GM23338 (cell line): Measurements from ENCODE around the gene ZNF653. TPM values are rescaled to one million over a fixed set of nuclear protein-coding genes. Genes with fewer than 3 reads are reported as not detected.

Experiments used
- ATAC-seq: fragments of 200-7000 bp; cut with Tn5 transposase; 3 replicates; pipeline ENCODE4 v1.9.1; 2020
- DNase-seq: peaks from one replicate; pipeline ENCODE4 v3.0.0-alpha.2; 2015; ENCODE audit warnings: low spot score
- H2AFZ ChIP-seq: fragments of 200-600 bp; sonication (generic); 2 replicates; pipeline ENCODE4 v1.8.0; 2016; ENCODE audit warnings: antibody characterized with exemption, mild to moderate bottlenecking, moderate library complexity
- H3F3A ChIP-seq: fragments of 200-600 bp; sonication (generic); replicated peaks from 2 replicates; pipeline ENCODE4 v1.8.0; 2017; ENCODE audit warnings: antibody characterized with exemption, mixed run types, low read depth
- H3K27ac ChIP-seq: fragments of 200-600 bp; sonication (generic); 2 replicates; pipeline ENCODE4 v1.6.1; 2016; ENCODE audit warnings: low read depth
- H3K27me3 ChIP-seq: fragments of 200-600 bp; sonication (generic); 2 replicates; pipeline ENCODE4 v1.8.0; 2016; ENCODE audit warnings: mild to moderate bottlenecking, mixed run types, moderate library complexity; ENCODE audit not compliant: insufficient read depth
- H3K36me3 ChIP-seq: fragments of 200-600 bp; sonication (generic); 2 replicates; pipeline ENCODE4 v1.8.0; 2016; ENCODE audit warnings: mild to moderate bottlenecking; ENCODE audit not compliant: insufficient read depth
- H3K4me1 ChIP-seq: fragments of 200-600 bp; sonication (generic); 2 replicates; pipeline ENCODE4 v1.8.0; 2016; ENCODE audit warnings: mild to moderate bottlenecking, moderate library complexity; ENCODE audit not compliant: insufficient read depth
- H3K4me2 ChIP-seq: fragments of 200-600 bp; sonication (generic); 2 replicates; pipeline ENCODE4 v1.7.1; 2017; ENCODE audit warnings: mixed run types
- H3K4me3 ChIP-seq: fragments of 200-600 bp; sonication (generic); 2 replicates; pipeline ENCODE4 v1.6.1; 2016; ENCODE audit warnings: mixed run types
- H3K79me2 ChIP-seq: fragments of 200-600 bp; sonication (generic); replicated peaks from 2 replicates; pipeline ENCODE4 v1.8.0; 2017; ENCODE audit warnings: mild to moderate bottlenecking; ENCODE audit not compliant: insufficient read depth
- H3K9me2 ChIP-seq: fragments of 200-600 bp; sonication (generic); 2 replicates; pipeline ENCODE4 v1.8.0; 2017; ENCODE audit not compliant: insufficient read depth
- H4K20me1 ChIP-seq: fragments of 200-600 bp; sonication (generic); replicated peaks from 2 replicates; pipeline ENCODE4 v1.8.0; 2017; ENCODE audit warnings: mild to moderate bottlenecking; ENCODE audit not compliant: insufficient read depth
- H3K27ac Mint-ChIP-seq: 2 replicates; pipeline ENCODE4 v1.8.0; 2020; ENCODE audit warnings: inconsistent platforms, mild to moderate bottlenecking, moderate library complexity, mixed read lengths
- H3K27me3 Mint-ChIP-seq: 3 replicates; pipeline ENCODE4 v1.8.0; 2022; ENCODE audit warnings: low read depth, mild to moderate bottlenecking, moderate library complexity, mixed read lengths, inconsistent platforms; ENCODE audit not compliant: insufficient read depth, poor library complexity
- H3K36me3 Mint-ChIP-seq: 3 replicates; pipeline ENCODE4 v1.8.0; 2021; ENCODE audit warnings: low read depth, mild to moderate bottlenecking, inconsistent platforms, moderate library complexity, mixed read lengths
- H3K4me1 Mint-ChIP-seq: 3 replicates; pipeline ENCODE4 v1.8.0; 2020; ENCODE audit warnings: mild to moderate bottlenecking, inconsistent platforms, mixed read lengths
- H3K4me3 Mint-ChIP-seq: 3 replicates; pipeline ENCODE4 v1.8.0; 2021; ENCODE audit warnings: moderate library complexity, mild to moderate bottlenecking, inconsistent platforms, mixed read lengths
- H3K9me3 Mint-ChIP-seq: 3 replicates; pipeline ENCODE4 v1.8.0; 2020; ENCODE audit warnings: moderate library complexity, mild to moderate bottlenecking, inconsistent platforms, mixed read lengths
- CREB1 ChIP-seq: fragments of 250-450 bp; sonication (Bioruptor Pico); IDR thresholded peaks from 2 replicates; pipeline ENCODE4 v1.5.0; 2020; ENCODE audit warnings: low read depth, mild to moderate bottlenecking, moderate library complexity
- CTCF ChIP-seq, 2 experiments: fragments of 200-600 bp in 1 of 2; sonication (generic) in 1 of 2; conservative IDR thresholded peaks; 2 replicates each; pipeline versions ENCODE4 v1.5.1 to v1.6.1; 2016 to 2017; ENCODE audit warnings: antibody characterized with exemption in 2 of 2, low read depth in 2 of 2, mild to moderate bottlenecking in 2 of 2, moderate library complexity in 1 of 2
- ETS1 ChIP-seq: IDR thresholded peaks from 2 replicates; pipeline ENCODE4 v1.6.1; 2016; ENCODE audit warnings: antibody characterized with exemption
- EZH2 ChIP-seq: fragments of 200-600 bp; sonication (generic); IDR thresholded peaks from one replicate; pipeline ENCODE4 v1.8.0; 2017; ENCODE audit warnings: antibody characterized with exemption, mild to moderate bottlenecking, low read depth; ENCODE audit not compliant: unreplicated experiment
- EZH2phosphoT487 ChIP-seq: fragments of 200-600 bp; sonication (generic); IDR thresholded peaks from one replicate; pipeline ENCODE4 v1.8.1; 2018; ENCODE audit warnings: antibody characterized with exemption; ENCODE audit not compliant: unreplicated experiment
- JUNB ChIP-seq: IDR thresholded peaks from one replicate; pipeline ENCODE4 v1.6.1; 2016; ENCODE audit warnings: antibody characterized with exemption; ENCODE audit not compliant: unreplicated experiment
- NANOG ChIP-seq: IDR thresholded peaks from 2 replicates; pipeline ENCODE4 v1.6.1; 2016; ENCODE audit warnings: antibody characterized with exemption, borderline replicate concordance
- REST ChIP-seq: IDR thresholded peaks from one replicate; pipeline ENCODE4 v1.6.1; 2018; ENCODE audit warnings: antibody characterized with exemption; ENCODE audit not compliant: unreplicated experiment
- ZNF114 ChIP-seq: fragments of 250-450 bp; sonication (Bioruptor Pico); IDR thresholded peaks from 2 replicates; pipeline ENCODE4 v1.5.0; 2020; ENCODE audit warnings: mild to moderate bottlenecking, moderate library complexity
- ZNF331 ChIP-seq: fragments of 250-450 bp; sonication (Bioruptor Pico); IDR thresholded peaks from 2 replicates; pipeline ENCODE4 v1.5.0; 2020; ENCODE audit warnings: low read depth, mild to moderate bottlenecking, moderate library complexity
- polyA plus RNA-seq: library from polyadenylated mRNA; unstranded; fragments of >200 nt; fragmentation: Nextera tagmentation; extraction: Ambion mirVana; gene quantifications from 2 replicates; pipeline ENCODE4 v1.2.1, GENCODE V29; 2016
- total RNA-seq: library from RNA; depleted of rRNA; stranded (reverse); fragments of >200 nt; shearing (Covaris generic); gene quantifications from 2 replicates; pipeline ENCODE4 v1.2.3, GENCODE V29; 2014

ZNF653 gene
- total and polyA plus RNA-seq, 2 experiments from 2014 or later, result 2.5 to 5.3 TPM

- Histone ChIP-seq H4K20me1 (no peaks in the 10 kb centered on the region; the same call in 1 of the 2 replicates), H3K27ac (no peak overlapping the region), H3K79me2 (no peaks in the 10 kb centered on the region), H3K4me3 (no peak overlapping the region), H3K4me2 (no peak overlapping the region), H3F3A (no peaks in the 10 kb centered on the region), H3K4me1 (no peaks in the 10 kb centered on the region), H3K27me3 (no peaks in the 10 kb centered on the region), H2AFZ (no peak overlapping the region), H3K9me2 (no peaks in the 10 kb centered on the region), H3K36me3 (no peaks in the 10 kb centered on the region)
- ATAC-seq (no peak), DNase-seq (no peak)
- Mint-ChIP-seq H3K4me3 (no peak overlapping the region), H3K27ac (no peak overlapping the region), H3K9me3 (no peaks in the 10 kb centered on the region), H3K4me1 (no peaks in the 10 kb centered on the region), H3K27me3 (peaks cover 12% of the 10 kb centered on the region), H3K36me3 (peaks cover 12% of the 10 kb centered on the region; the same call in 2 of the 3 replicates)
- no peak for TF ChIP-seq NANOG
- TF ChIP-seq CREB1, result no peak
- no peak for TF ChIP-seq ETS1
- no peak for TF ChIP-seq EZH2phosphoT487
- TF ChIP-seq ZNF331 (CRISPR knock-in tag), result no peak
- TF ChIP-seq CTCF (conservative IDR thresholded peaks at IDR 0.05; ENCODE audit: low read depth in 2 of 2), result no peak
- no peak for TF ChIP-seq REST
- TF ChIP-seq ZNF114, result no peak
These were observed 13.5 kb upstream of the ZNF653 start for GRCh38 chr19:11519138-11519537.

- H3K27me3 Mint-ChIP-seq, result peaks cover 8% of the 10 kb centered on the region
- H3K27ac Mint-ChIP-seq, result no peak overlapping the region
- no peak overlapping the region for H3K4me3 Mint-ChIP-seq
- no peaks in the 10 kb centered on the region for H4K20me1 ChIP-seq
- no peak for ATAC-seq
- no peaks in the 10 kb centered on the region for H3K4me1 Mint-ChIP-seq
- no peak for DNase-seq
- H3K27me3 ChIP-seq, result no peaks in the 10 kb centered on the region
- H3K36me3 ChIP-seq, result peaks cover 5% of the 10 kb centered on the region
- H3K4me2 ChIP-seq, result no peak overlapping the region
- H3F3A ChIP-seq, result no peaks in the 10 kb centered on the region
- no peak overlapping the region for H2AFZ ChIP-seq
- H3K9me3 Mint-ChIP-seq, result no peaks in the 10 kb centered on the region; the same call in 2 of the 3 replicates
- H3K27ac ChIP-seq, result no peak overlapping the region
- H3K4me3 ChIP-seq, result no peak overlapping the region
- no peaks in the 10 kb centered on the region for H3K9me2 ChIP-seq
- H3K36me3 Mint-ChIP-seq, result peaks cover 19% of the 10 kb centered on the region
- H3K79me2 ChIP-seq, result no peaks in the 10 kb centered on the region
- no peaks in the 10 kb centered on the region for H3K4me1 ChIP-seq
- TF ChIP-seq REST (no peak), EZH2phosphoT487 (no peak), CTCF (conservative IDR thresholded peaks at IDR 0.05; ENCODE audit: low read depth in 2 of 2) (no peak), EZH2 (no peak), CREB1 (no peak), JUNB (no peak), ZNF331 (CRISPR knock-in tag) (no peak)
These were observed 8.3 kb upstream of the ZNF653 start for GRCh38 chr19:11513946-11514345.
